MCF 10A (cell line): ENCODE measurements around the gene SS18L1. TPM values are rescaled to one million over a fixed set of nuclear protein-coding genes. Genes with fewer than 3 reads are reported as not detected.

ENCODE experiments used
- BruUV-seq: library from RNA; stranded (reverse); fragments of 400-500 nt; replicated peaks from 2 replicates; lab custom pipeline; 2021; lab: Mats Ljungman, UMichigan
- CTCF ChIA-PET: fragments of 300-600 bp; sonication (Branson Sonifier 250); formaldehyde crosslinking; extraction: SDS; loops from one replicate; lab custom pipeline; 2021; ENCODE audit warnings: antibody characterized with exemption, inconsistent platforms; lab: Yijun Ruan, JAX
- POLR2A ChIA-PET: fragments of 300-600, 350-650 bp; sonication (Branson Sonifier 250); formaldehyde crosslinking; extraction: SDS; loops from one replicate; lab custom pipeline; 2020; ENCODE audit warnings: antibody characterized with exemption, inconsistent platforms; lab: Yijun Ruan, JAX
- DNase-seq: peaks from one replicate; pipeline ENCODE4 v3.0.0-alpha.2; 2018; ENCODE audit not compliant: unreplicated experiment
- H3K27ac Mint-ChIP-seq: one replicate; pipeline ENCODE4 v1.8.0; 2022; ENCODE audit warnings: mild to moderate bottlenecking, low read depth, mixed read lengths; ENCODE audit not compliant: unreplicated experiment
- H3K27me3 Mint-ChIP-seq: one replicate; pipeline ENCODE4 v1.8.0; 2022; ENCODE audit warnings: mixed read lengths; ENCODE audit not compliant: insufficient read depth, unreplicated experiment
- H3K36me3 Mint-ChIP-seq: one replicate; pipeline ENCODE4 v1.8.0; 2022; ENCODE audit warnings: mild to moderate bottlenecking, moderate library complexity, mixed read lengths; ENCODE audit not compliant: insufficient read depth, unreplicated experiment
- H3K4me1 Mint-ChIP-seq: one replicate; pipeline ENCODE4 v1.8.0; 2022; ENCODE audit warnings: mixed read lengths; ENCODE audit not compliant: insufficient read depth, unreplicated experiment
- H3K4me3 Mint-ChIP-seq: one replicate; pipeline ENCODE4 v1.8.0; 2022; ENCODE audit warnings: mild to moderate bottlenecking, moderate library complexity, mixed read lengths; ENCODE audit not compliant: unreplicated experiment
- H3K9me3 Mint-ChIP-seq: one replicate; pipeline ENCODE4 v1.8.0; 2022; ENCODE audit warnings: mixed read lengths; ENCODE audit not compliant: unreplicated experiment
- CTCF ChIP-seq: fragments of 200-600 bp; IDR thresholded peaks from one replicate; pipeline ENCODE4 v1.8.0; 2022; ENCODE audit warnings: antibody characterized with exemption, mild to moderate bottlenecking; ENCODE audit not compliant: unreplicated experiment
- intact Hi-C: fragments of 100-400 bp; cut with micrococcal nuclease; formaldehyde crosslinking; loops from 2 replicates; pipeline ENCODE4 v1.14.1; 2022
- total RNA-seq: library from RNA; stranded (reverse); gene quantifications from 2 replicates; pipeline ENCODE4 v1.2.3, GENCODE V29; 2022

SS18L1 gene
- total RNA-seq, 1 experiment from 2014 or later, result 16.1 TPM

GRCh38 chr20:62196286-62196685 lies 52.7 kb downstream of the SS18L1 start:
- ChIA-PET POLR2A (no interaction called here), CTCF (interaction anchor here (1.1 kb wide), 1 partner anchor 13 kb away, joined by 6 read pairs; no protein-coding TSS in a partner anchor)
- H3K4me3 Mint-ChIP-seq, result no peak overlapping the region
- H3K36me3 Mint-ChIP-seq, result peaks cover 76% of the 10 kb centered on the region
- H3K27ac Mint-ChIP-seq, result no peak overlapping the region
- DNase-seq, result no peak
- no peak for TF ChIP-seq CTCF
- intact Hi-C loops, result no loop called here
- H3K4me1 Mint-ChIP-seq, result no peaks in the 10 kb centered on the region
- no peaks in the 10 kb centered on the region for H3K27me3 Mint-ChIP-seq
- no peaks in the 10 kb centered on the region for H3K9me3 Mint-ChIP-seq
- BruUV-seq, result no TSS peak

- Mint-ChIP-seq H3K4me1 (no peaks in the 10 kb centered on the region), H3K4me3 (no peak overlapping the region), H3K27ac (no peak overlapping the region), H3K36me3 (peaks cover 74% of the 10 kb centered on the region), H3K9me3 (no peaks in the 10 kb centered on the region), H3K27me3 (no peaks in the 10 kb centered on the region)
- CTCF ChIA-PET, result no interaction called here
- TF ChIP-seq CTCF, result no peak
- BruUV-seq, result no TSS peak
- POLR2A ChIA-PET, result interaction anchor here (0.6 to 1.9 kb wide), 2 partner anchors 9 to 18 kb away, joined by 3 to 5 read pairs; no protein-coding TSS in a partner anchor
- intact Hi-C loops, result no loop called here
- DNase-seq, result no peak
These were observed 53.7 kb downstream of the SS18L1 start for GRCh38 chr20:62197311-62197710.

- Mint-ChIP-seq H3K27ac (no peak overlapping the region), H3K27me3 (no peaks in the 10 kb centered on the region), H3K36me3 (peaks cover 77% of the 10 kb centered on the region), H3K4me1 (no peaks in the 10 kb centered on the region), H3K9me3 (no peaks in the 10 kb centered on the region), H3K4me3 (no peak overlapping the region)
- no peak for DNase-seq
- POLR2A ChIA-PET, result interaction anchor here (0.6 to 1.9 kb wide), 2 partner anchors 10 to 18 kb away, joined by 3 to 5 read pairs; no protein-coding TSS in a partner anchor
- BruUV-seq, result no TSS peak
- intact Hi-C loops, result no loop called here
- no peak for TF ChIP-seq CTCF
- CTCF ChIA-PET, result no interaction called here
These were observed 54.2 kb downstream of the SS18L1 start for GRCh38 chr20:62197801-62198200.

GRCh38 chr20:62198496-62198895 lies 54.9 kb downstream of the SS18L1 start:
- no peak for TF ChIP-seq CTCF
- no peaks in the 10 kb centered on the region for H3K4me1 Mint-ChIP-seq
- no peak overlapping the region for H3K4me3 Mint-ChIP-seq
- H3K27ac Mint-ChIP-seq, result no peak overlapping the region
- H3K36me3 Mint-ChIP-seq, result peaks cover 77% of the 10 kb centered on the region
- CTCF ChIA-PET, result interaction anchor here (1.4 kb wide), 1 partner anchor 10 kb away, joined by 10 read pairs; no protein-coding TSS in a partner anchor
- no TSS peak for BruUV-seq
- H3K27me3 Mint-ChIP-seq, result no peaks in the 10 kb centered on the region
- H3K9me3 Mint-ChIP-seq, result no peaks in the 10 kb centered on the region
- DNase-seq, result no peak
- POLR2A ChIA-PET, result interaction anchor here (1.0 to 1.9 kb wide), 2 partner anchors 11 to 15 kb away, joined by 3 to 5 read pairs; no protein-coding TSS in a partner anchor
- intact Hi-C loops, result no loop called here
